ENCODE measurements around the gene SNAP47.

Gene SNAP47

DNA sequence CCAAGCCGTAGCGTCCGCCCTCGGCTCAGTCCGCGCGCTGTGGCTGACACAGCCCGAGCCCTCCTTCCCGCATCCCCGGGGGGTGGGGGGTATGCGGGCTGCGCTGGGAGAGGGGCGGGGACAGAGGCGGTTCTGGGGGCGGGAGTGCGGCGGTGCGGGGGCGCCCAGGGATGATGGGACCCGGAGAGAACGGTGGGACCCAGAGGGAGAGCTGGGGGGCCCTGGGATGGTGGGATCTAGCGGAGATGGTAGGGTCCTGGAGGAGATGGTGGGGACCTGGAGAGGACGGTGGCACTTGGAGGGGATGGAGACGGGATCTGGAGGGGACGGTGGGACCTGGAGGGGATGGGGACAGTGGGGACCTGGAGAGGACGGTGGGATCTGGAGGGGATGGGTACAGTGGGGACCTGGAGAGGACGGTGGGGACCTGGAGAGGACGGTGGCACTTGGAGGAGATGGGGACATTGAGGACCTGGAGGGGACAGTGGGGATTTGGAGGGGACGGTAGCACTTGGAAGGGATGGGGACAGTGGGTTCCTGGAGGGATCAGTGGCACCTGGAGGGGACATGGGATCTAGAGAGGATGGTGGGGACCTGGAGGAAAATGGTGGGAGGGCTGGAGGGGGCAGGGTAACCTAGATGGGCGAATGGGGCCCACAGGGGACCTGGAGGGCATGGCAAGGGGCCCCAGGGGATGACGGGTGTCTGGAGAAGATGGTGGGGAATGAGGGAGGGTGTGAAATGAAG, 477 bp downstream of the SNAP47 start:
- CTCF ChIA-PET, result interaction anchor here (0.6 kb wide), 1 partner anchor 268 kb away, joined by 3 read pairs; no protein-coding TSS in a partner anchor
- POLR2A ChIA-PET, result interaction anchor here (0.8 to 2.1 kb wide), 9 partner anchors 8 to 405 kb away, joined by 3 to 10 read pairs (median 4); no protein-coding TSS in a partner anchor
- TF ChIP-seq, protein P1, sequence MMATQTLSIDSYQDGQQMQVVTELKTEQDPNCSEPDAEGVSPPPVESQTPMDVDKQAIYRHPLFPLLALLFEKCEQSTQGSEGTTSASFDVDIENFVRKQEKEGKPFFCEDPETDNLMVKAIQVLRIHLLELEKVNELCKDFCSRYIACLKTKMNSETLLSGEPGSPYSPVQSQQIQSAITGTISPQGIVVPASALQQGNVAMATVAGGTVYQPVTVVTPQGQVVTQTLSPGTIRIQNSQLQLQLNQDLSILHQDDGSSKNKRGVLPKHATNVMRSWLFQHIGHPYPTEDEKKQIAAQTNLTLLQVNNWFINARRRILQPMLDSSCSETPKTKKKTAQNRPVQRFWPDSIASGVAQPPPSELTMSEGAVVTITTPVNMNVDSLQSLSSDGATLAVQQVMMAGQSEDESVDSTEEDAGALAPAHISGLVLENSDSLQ (IDR thresholded peaks at IDR 0.05), result no peak
- no peak for TF ChIP-seq LEF1 (IDR thresholded peaks at IDR 0.05; ENCODE audit: borderline replicate concordance)
- TF ChIP-seq ELF4 (IDR thresholded peaks at IDR 0.05), result no peak
- TF ChIP-seq BHLHE40 (IDR thresholded peaks at IDR 0.05; ENCODE audit: borderline replicate concordance), result no peak
- no peak for TF ChIP-seq ZNF384 (IDR thresholded peaks at IDR 0.05)
- no peak for TF ChIP-seq HDGF (IDR thresholded peaks at IDR 0.05; ENCODE audit: borderline replicate concordance)
- TF ChIP-seq TARDBP (IDR thresholded peaks at IDR 0.05), result no peak
- TF ChIP-seq ARNT (IDR thresholded peaks at IDR 0.05), result no peak
- TF ChIP-seq L3MBTL2 (conservative IDR thresholded peaks at IDR 0.05), result no peak
- no peak for TF ChIP-seq FOXM1 (IDR thresholded peaks at IDR 0.05; ENCODE audit: borderline replicate concordance)
- no peak for TF ChIP-seq FOXA1 (IDR thresholded peaks at IDR 0.05)
- no peak for TF ChIP-seq SP1 (IDR thresholded peaks at IDR 0.05)
- DNase-seq (ENCODE audit: extremely low spot score), result no peak

DNA sequence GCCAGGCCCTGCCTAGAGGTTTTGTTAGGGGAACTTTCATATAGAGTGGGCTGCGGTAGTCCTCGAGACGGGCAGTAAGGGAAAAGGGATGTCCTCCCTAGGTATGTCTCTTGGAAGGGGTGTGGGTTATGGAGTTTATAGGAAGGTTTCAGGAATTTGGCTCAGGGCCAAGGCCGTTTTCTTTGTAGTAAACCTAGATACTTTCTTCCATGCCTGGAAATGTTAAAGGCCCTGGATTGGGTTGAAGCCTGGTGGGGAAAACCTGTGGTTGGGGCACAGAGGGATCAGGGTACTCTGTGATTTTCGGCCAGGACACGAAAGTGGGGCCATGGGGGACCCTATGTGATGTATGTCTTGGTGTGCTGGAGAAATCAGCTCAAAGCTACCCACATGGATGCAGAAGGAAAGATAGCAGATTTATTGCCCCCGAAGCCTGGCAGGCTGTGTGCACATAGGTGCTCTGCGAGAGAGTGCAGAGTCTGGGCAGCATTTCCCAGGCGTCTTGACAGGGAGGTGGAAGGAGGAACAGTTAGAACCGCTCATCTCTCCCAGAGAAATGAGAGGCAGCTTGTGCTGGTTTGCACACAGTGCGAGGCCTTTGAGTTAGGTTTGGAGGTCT, 1.7 kb downstream of the SNAP47 start:
- TF ChIP-seq BHLHE40 (IDR thresholded peaks at IDR 0.05; ENCODE audit: borderline replicate concordance) (no peak), SUZ12 (IDR thresholded peaks at IDR 0.05) (no peak), HDGF (IDR thresholded peaks at IDR 0.05; ENCODE audit: borderline replicate concordance) (no peak), LEF1 (IDR thresholded peaks at IDR 0.05; ENCODE audit: borderline replicate concordance) (no peak), FOXK2 (IDR thresholded peaks at IDR 0.05) (no peak), FOXA1 (IDR thresholded peaks at IDR 0.05) (no peak), ARNT (IDR thresholded peaks at IDR 0.05) (no peak), NFRKB (IDR thresholded peaks at IDR 0.05) (no peak), FOXM1 (IDR thresholded peaks at IDR 0.05; ENCODE audit: borderline replicate concordance) (no peak), L3MBTL2 (conservative IDR thresholded peaks at IDR 0.05) (no peak), CTBP1 (IDR thresholded peaks at IDR 0.05; ENCODE audit: borderline replicate concordance) (no peak), ZNF384 (IDR thresholded peaks at IDR 0.05) (no peak)
- DNase-seq (ENCODE audit: extremely low spot score), result no peak
- ChIA-PET POLR2A (no interaction called here), CTCF (no interaction called here)

DNA sequence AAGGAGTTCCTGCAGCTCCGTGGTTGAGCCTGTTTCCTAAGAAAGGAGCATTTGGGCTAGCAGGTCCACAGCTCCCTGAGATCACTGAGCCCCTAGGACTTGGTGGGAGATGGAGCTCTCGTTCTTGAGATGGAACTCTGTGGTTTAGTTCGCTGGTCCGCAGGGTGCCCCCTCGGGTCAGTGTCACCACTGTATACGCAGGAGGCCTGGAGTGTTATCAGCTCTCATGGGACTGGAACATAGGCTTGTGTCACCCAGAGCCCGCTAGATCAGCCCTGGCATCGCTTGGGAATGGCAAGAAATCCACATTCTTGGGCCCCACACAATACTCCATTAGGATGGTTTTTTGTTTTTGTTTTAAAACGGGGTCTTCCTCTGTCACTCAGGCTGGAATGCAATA, 3.6 kb downstream of the SNAP47 start:
- no peak for DNase-seq (ENCODE audit: extremely low spot score)
- TF ChIP-seq L3MBTL2 (conservative IDR thresholded peaks at IDR 0.05) (no peak), BHLHE40 (IDR thresholded peaks at IDR 0.05; ENCODE audit: borderline replicate concordance) (no peak), FOXA1 (IDR thresholded peaks at IDR 0.05) (no peak), ELF4 (IDR thresholded peaks at IDR 0.05) (no peak), FOXM1 (IDR thresholded peaks at IDR 0.05; ENCODE audit: borderline replicate concordance) (no peak), SP1 (IDR thresholded peaks at IDR 0.05) (no peak), FOXK2 (IDR thresholded peaks at IDR 0.05) (no peak), ZNF384 (IDR thresholded peaks at IDR 0.05) (no peak), HDGF (IDR thresholded peaks at IDR 0.05; ENCODE audit: borderline replicate concordance) (no peak), NFRKB (IDR thresholded peaks at IDR 0.05) (no peak), TARDBP (IDR thresholded peaks at IDR 0.05) (no peak), LEF1 (IDR thresholded peaks at IDR 0.05; ENCODE audit: borderline replicate concordance) (no peak), SUZ12 (IDR thresholded peaks at IDR 0.05) (no peak), CTBP1 (IDR thresholded peaks at IDR 0.05; ENCODE audit: borderline replicate concordance) (no peak)
- TF ChIP-seq, protein P1 (IDR thresholded peaks at IDR 0.05), result no peak
- ChIA-PET POLR2A (no interaction called here), CTCF (no interaction called here)

DNA sequence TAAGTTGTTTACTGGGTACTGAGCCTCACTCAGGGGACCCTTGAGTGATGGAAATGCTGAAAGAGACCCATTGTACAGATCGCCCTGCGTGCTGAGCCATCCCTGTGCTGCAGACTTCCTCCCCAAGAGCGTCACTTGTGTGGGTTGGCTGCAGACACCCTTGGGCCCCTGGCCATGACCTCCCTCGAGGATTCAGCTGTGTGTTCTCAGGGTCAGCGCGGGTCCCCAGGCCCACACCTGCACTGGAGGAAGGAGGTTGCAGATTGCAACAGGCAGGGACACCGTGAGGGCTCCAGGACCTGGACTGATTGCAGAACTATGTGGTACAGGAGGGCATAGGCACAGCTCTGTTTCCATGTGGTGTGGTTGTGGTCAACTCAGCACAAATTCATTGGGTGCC, 4.4 kb downstream of the SNAP47 start:
- ChIA-PET CTCF (no interaction called here), POLR2A (interaction anchor here (0.6 kb wide), 1 partner anchor 9 kb away, joined by 3 read pairs; no protein-coding TSS in a partner anchor)
- no peak for DNase-seq (ENCODE audit: extremely low spot score)
- TF ChIP-seq ZNF384 (IDR thresholded peaks at IDR 0.05), result no peak
- no peak for TF ChIP-seq SP1 (IDR thresholded peaks at IDR 0.05)
- no peak for TF ChIP-seq FOXA1 (IDR thresholded peaks at IDR 0.05)
- no peak for TF ChIP-seq SUZ12 (IDR thresholded peaks at IDR 0.05)
- no peak for TF ChIP-seq FOXK2 (IDR thresholded peaks at IDR 0.05)
- TF ChIP-seq CTBP1 (IDR thresholded peaks at IDR 0.05; ENCODE audit: borderline replicate concordance), result no peak
- TF ChIP-seq L3MBTL2 (conservative IDR thresholded peaks at IDR 0.05), result no peak
- TF ChIP-seq, protein P1 (IDR thresholded peaks at IDR 0.05), result no peak

DNA sequence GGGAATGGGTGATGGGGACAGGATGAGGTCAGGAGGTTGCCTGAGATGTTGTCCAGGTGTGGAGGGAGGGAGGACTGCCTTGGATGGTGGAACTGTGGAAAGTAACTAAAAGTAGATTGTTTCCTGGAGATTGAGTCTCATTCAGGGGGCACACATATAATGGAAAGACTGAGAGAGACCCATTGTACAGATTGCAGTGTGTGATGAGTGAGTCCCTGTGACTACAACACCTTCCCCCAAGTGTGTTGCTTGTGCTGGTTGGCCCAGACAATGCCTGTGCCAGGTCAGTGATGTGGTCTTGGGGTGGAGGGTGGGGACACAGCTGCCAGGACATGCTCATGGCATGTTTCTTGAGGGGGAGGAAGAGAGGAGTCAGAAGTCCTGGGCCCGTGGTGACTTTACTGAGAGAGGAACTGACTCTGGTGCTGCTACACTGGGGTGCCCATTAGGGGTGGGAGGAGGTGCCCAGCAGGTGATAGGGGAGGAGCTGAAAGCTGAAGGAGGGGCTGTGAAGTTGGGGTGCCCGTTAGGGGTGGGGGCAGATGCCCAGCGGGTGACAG, 5.2 kb downstream of the SNAP47 start:
- ChIA-PET CTCF (no interaction called here), POLR2A (interaction anchor here (0.7 kb wide), 1 partner anchor 213 kb away, joined by 5 read pairs; no protein-coding TSS in a partner anchor)
- no peak for DNase-seq (ENCODE audit: extremely low spot score)
- TF ChIP-seq LEF1 (IDR thresholded peaks at IDR 0.05; ENCODE audit: borderline replicate concordance) (no peak), ARNT (IDR thresholded peaks at IDR 0.05) (no peak), HDGF (IDR thresholded peaks at IDR 0.05; ENCODE audit: borderline replicate concordance) (no peak), SP1 (IDR thresholded peaks at IDR 0.05) (no peak), FOXM1 (IDR thresholded peaks at IDR 0.05; ENCODE audit: borderline replicate concordance) (no peak), L3MBTL2 (conservative IDR thresholded peaks at IDR 0.05) (no peak), ZNF384 (IDR thresholded peaks at IDR 0.05) (no peak), NFRKB (IDR thresholded peaks at IDR 0.05) (no peak), FOXA1 (IDR thresholded peaks at IDR 0.05) (no peak), FOXK2 (IDR thresholded peaks at IDR 0.05) (no peak), BHLHE40 (IDR thresholded peaks at IDR 0.05; ENCODE audit: borderline replicate concordance) (no peak), SUZ12 (IDR thresholded peaks at IDR 0.05) (no peak)
- TF ChIP-seq, protein P1 (IDR thresholded peaks at IDR 0.05), result no peak

All from HEK293T (cell line).